GM19240 (cell line): Measurements from ENCODE around the gene CRYBG3.
A peak's percentile ranks its signal among the peaks of the same experiment; 100 is the strongest.

Experiments used
- DNase-seq: peaks from one replicate; pipeline ENCODE4 v3.0.0; 2011; ENCODE audit warnings: low spot score; ENCODE audit not compliant: insufficient read length

The CRYBG3 gene

GRCh38 chr3:97971679-97972567 is 150.1 kb downstream of the CRYBG3 start, which contains the start of gene RIOX2:
RIOX2 (minus strand) TSS chr3:97972431; CDS start chr3:97967593, 4,838 bp downstream.
- DNase-seq = peak; percentile 56

- no peak for DNase-seq
Observed at GRCh38 chr3:97972976-97973375, 151.2 kb downstream of the CRYBG3 start.

GRCh38 chr3:97974996-97975395 is 153.2 kb downstream of the CRYBG3 start:
- no peak for DNase-seq

- no peak for DNase-seq
Observed at GRCh38 chr3:97975466-97975865, 153.7 kb downstream of the CRYBG3 start.

GRCh38 chr3:97979610-97980009 is 157.8 kb downstream of the CRYBG3 start:
- DNase-seq = no peak

GRCh38 chr3:97981886-97982285 is 160.1 kb downstream of the CRYBG3 start:
- DNase-seq = no peak

GRCh38 chr3:97983933-97984491 is 162.2 kb downstream of the CRYBG3 start:
- DNase-seq = no peak

- DNase-seq = no peak
Observed at GRCh38 chr3:97987306-97987705, 165.5 kb downstream of the CRYBG3 start.

GRCh38 chr3:97988784-97989568 is 167.2 kb downstream of the CRYBG3 start:
- no peak for DNase-seq

- no peak for DNase-seq
Observed at GRCh38 chr3:97990624-97991292, 168.9 kb downstream of the CRYBG3 start.

- DNase-seq = no peak
Observed at GRCh38 chr3:97991293-97991682, 169.5 kb downstream of the CRYBG3 start.

GRCh38 chr3:97992547-97993173 is 170.8 kb downstream of the CRYBG3 start:
- DNase-seq = no peak

- DNase-seq = no peak
Observed at GRCh38 chr3:97993526-97993925, 171.7 kb downstream of the CRYBG3 start.

GRCh38 chr3:97994328-97994945 is 172.6 kb downstream of the CRYBG3 start:
- DNase-seq = no peak
